Measurements from ENCODE around the gene GALNTL6.

Gene GALNTL6

DNA sequence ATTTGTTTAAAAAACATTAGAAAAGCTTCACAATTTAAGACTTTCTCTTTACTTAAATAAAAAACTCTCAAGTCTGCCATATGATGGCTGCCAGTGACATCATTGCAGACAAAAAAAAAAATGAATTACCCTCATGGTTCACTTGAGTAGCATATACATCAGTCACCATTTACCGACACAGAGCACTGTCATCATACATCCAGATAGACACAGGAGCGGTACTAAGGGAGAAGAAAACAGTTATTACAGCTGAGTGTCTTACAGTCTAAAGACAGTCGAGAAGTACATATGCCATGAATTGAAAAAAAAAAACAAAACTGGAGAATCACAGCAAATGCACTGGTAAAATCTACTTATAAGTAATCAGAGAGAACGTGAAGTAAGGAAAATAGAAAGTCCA is 949.7 kb downstream of the GALNTL6 start:
- no peak for TF ChIP-seq CTCF (IDR thresholded peaks at IDR 0.05; ENCODE audit: insufficient read depth, low read length)
- TF ChIP-seq, protein P1, sequence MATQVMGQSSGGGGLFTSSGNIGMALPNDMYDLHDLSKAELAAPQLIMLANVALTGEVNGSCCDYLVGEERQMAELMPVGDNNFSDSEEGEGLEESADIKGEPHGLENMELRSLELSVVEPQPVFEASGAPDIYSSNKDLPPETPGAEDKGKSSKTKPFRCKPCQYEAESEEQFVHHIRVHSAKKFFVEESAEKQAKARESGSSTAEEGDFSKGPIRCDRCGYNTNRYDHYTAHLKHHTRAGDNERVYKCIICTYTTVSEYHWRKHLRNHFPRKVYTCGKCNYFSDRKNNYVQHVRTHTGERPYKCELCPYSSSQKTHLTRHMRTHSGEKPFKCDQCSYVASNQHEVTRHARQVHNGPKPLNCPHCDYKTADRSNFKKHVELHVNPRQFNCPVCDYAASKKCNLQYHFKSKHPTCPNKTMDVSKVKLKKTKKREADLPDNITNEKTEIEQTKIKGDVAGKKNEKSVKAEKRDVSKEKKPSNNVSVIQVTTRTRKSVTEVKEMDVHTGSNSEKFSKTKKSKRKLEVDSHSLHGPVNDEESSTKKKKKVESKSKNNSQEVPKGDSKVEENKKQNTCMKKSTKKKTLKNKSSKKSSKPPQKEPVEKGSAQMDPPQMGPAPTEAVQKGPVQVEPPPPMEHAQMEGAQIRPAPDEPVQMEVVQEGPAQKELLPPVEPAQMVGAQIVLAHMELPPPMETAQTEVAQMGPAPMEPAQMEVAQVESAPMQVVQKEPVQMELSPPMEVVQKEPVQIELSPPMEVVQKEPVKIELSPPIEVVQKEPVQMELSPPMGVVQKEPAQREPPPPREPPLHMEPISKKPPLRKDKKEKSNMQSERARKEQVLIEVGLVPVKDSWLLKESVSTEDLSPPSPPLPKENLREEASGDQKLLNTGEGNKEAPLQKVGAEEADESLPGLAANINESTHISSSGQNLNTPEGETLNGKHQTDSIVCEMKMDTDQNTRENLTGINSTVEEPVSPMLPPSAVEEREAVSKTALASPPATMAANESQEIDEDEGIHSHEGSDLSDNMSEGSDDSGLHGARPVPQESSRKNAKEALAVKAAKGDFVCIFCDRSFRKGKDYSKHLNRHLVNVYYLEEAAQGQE (IDR thresholded peaks at IDR 0.05; ENCODE audit: insufficient replicate concordance, low read depth): no peak
- TF ChIP-seq POLR2AphosphoS5 (IDR thresholded peaks at IDR 0.05; ENCODE audit: low read depth): no peak
- TF ChIP-seq SPI1 (IDR thresholded peaks at IDR 0.05; ENCODE audit: borderline replicate concordance, low read depth): no peak
- no peak for TF ChIP-seq GABPA (IDR thresholded peaks at IDR 0.05; ENCODE audit: low read depth)
- DNase-seq (ENCODE audit: low read depth in 1 of 2, low spot score in 1 of 2): no peak

DNA sequence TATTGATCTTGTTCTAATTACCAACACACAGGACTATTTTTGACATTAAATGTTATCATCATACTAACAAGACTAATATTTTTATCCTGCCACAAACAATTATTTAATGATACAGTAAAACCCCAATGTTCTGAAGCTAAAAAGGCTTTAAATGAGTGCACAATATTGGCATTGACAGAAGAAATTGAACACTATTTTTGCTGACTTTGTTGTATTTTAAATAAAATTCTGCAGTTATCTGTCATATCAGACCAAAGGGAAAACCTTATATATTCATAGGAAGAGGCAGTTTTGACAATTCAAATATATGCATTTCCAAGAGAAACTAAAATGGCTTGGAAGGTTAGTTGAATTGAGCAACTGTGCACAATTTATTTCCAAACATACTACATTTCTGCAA is 957.6 kb downstream of the GALNTL6 start:
- Histone ChIP-seq H3K4me3 (replicated peaks; ENCODE audit: insufficient read depth, low read length) (no peak overlapping the region), H3K27me3 (ENCODE audit: insufficient read depth, poor library complexity, severe bottlenecking) (no peaks in the 10 kb centered on the region), H3K27ac (replicated peaks) (no peak overlapping the region)
- TF ChIP-seq SPI1 (IDR thresholded peaks at IDR 0.05; ENCODE audit: borderline replicate concordance, low read depth) (no peak), POLR2AphosphoS5 (IDR thresholded peaks at IDR 0.05; ENCODE audit: low read depth) (no peak), GABPA (IDR thresholded peaks at IDR 0.05; ENCODE audit: low read depth) (no peak), CTCF (IDR thresholded peaks at IDR 0.05; ENCODE audit: insufficient read depth, low read length) (no peak)
- TF ChIP-seq, protein P1 (IDR thresholded peaks at IDR 0.05; ENCODE audit: insufficient replicate concordance, low read depth): no peak
- DNase-seq (ENCODE audit: low read depth in 1 of 2, low spot score in 1 of 2): no peak

More for the DNA sequence above, 949.7 kb downstream of the GALNTL6 start:
- Histone ChIP-seq H3K27me3 (ENCODE audit: insufficient read depth, poor library complexity, severe bottlenecking) (no peaks in the 10 kb centered on the region), H3K4me3 (replicated peaks; ENCODE audit: insufficient read depth, low read length) (no peak overlapping the region), H3K27ac (replicated peaks) (no peak overlapping the region)

GRCh38 chr4:172772781-172773180 is 959.6 kb downstream of the GALNTL6 start:
- Histone ChIP-seq H3K27me3 (ENCODE audit: insufficient read depth, poor library complexity, severe bottlenecking) (no peaks in the 10 kb centered on the region), H3K27ac (replicated peaks) (no peak overlapping the region), H3K4me3 (replicated peaks; ENCODE audit: insufficient read depth, low read length) (no peak overlapping the region)
- TF ChIP-seq, protein P1 (IDR thresholded peaks at IDR 0.05; ENCODE audit: insufficient replicate concordance, low read depth): no peak
- TF ChIP-seq SPI1 (IDR thresholded peaks at IDR 0.05; ENCODE audit: borderline replicate concordance, low read depth) (no peak), GABPA (IDR thresholded peaks at IDR 0.05; ENCODE audit: low read depth) (no peak), POLR2AphosphoS5 (IDR thresholded peaks at IDR 0.05; ENCODE audit: low read depth) (no peak), CTCF (IDR thresholded peaks at IDR 0.05; ENCODE audit: insufficient read depth, low read length) (no peak)
- DNase-seq (ENCODE audit: low read depth in 1 of 2, low spot score in 1 of 2): no peak

Data from HL-60 (cell line).